A549 treated with Mapracorat at 1 μM for 4 hours (cell line): ENCODE measurements around the gene EMC9. TPM values are rescaled to one million over a fixed set of nuclear protein-coding genes. Genes with fewer than 3 reads are reported as not detected.

ENCODE experiments used
- total RNA-seq: library from RNA; stranded (reverse); fragments of 200-300 nt; extraction: Qiagen RNA extraction; gene quantifications from 5 replicates; pipeline ENCODE4 v1.2.3, GENCODE V29; 2022

The EMC9 gene
- total RNA-seq: 45.7 to 62.3 TPM (median 60.1 TPM) in 5 replicates

GRCh38 chr14:24141097-24141880, at the start of gene EMC9:
TSS of gene EMC9 (minus strand) at chr14:24141591. CDS start at chr14:24141304, 287 bp downstream.

GRCh38 chr14:24188251-24189058, 47.1 kb upstream of the EMC9 start, which contains the start of gene IPO4:
TSS of gene IPO4 (minus strand) at chr14:24188816. CDS start at chr14:24188787, 29 bp downstream.

GRCh38 chr14:24171422-24172260, 30.2 kb upstream of the EMC9 start, which contains the start of gene REC8:
TSS of gene REC8 (plus strand) at chr14:24172080. CDS start at chr14:24172553, 473 bp downstream.

GRCh38 chr14:24160850-24161804, 19.7 kb upstream of the EMC9 start, which contains the start of gene IRF9:
TSS of gene IRF9 (plus strand) at chr14:24161265. CDS start at chr14:24162145, 880 bp downstream.

GRCh38 chr14:24146978-24147760, 5.8 kb upstream of the EMC9 start, which contains the start of gene RNF31:
TSS of gene RNF31 (plus strand) at chr14:24147498. CDS start at chr14:24147699, 201 bp downstream.

GRCh38 chr14:24146453-24146977, 5.1 kb upstream of the EMC9 start, which contains the start of gene PSME2:
TSS of gene PSME2 (minus strand) at chr14:24146610. CDS start at chr14:24146581, 29 bp downstream.

GRCh38 chr14:24135834-24136683, 5.3 kb downstream of the EMC9 start, which contains the start of gene PSME1:
TSS of gene PSME1 (plus strand) at chr14:24136194. CDS start at chr14:24136263, 69 bp downstream.

GRCh38 chr14:24130380-24130716, 11.0 kb downstream of the EMC9 start, which contains the start of gene FITM1:
TSS of gene FITM1 (plus strand) at chr14:24130659. CDS start at chr14:24131564, 905 bp downstream.

GRCh38 chr14:24114532-24115421, 26.6 kb downstream of the EMC9 start, which contains the start of the genes DCAF11 and NRL:
TSS of gene DCAF11 (plus strand) at chr14:24114777. CDS start at chr14:24115595, 818 bp downstream.
TSS of gene NRL (minus strand) at chr14:24114949. CDS start at chr14:24082848, 32,101 bp downstream.

GRCh38 chr14:24093901-24094840, 47.2 kb downstream of the EMC9 start, which contains the start of gene PCK2:
TSS of gene PCK2 (plus strand) at chr14:24094311. CDS start at chr14:24094406, 95 bp downstream.

Other genes with a start within 250 kb of the EMC9 start
- gene DHRS4, start 187.8 kb downstream of the EMC9 start, total RNA-seq: 42.8 to 50.0 TPM (median 43.6 TPM) in 5 replicates
- 25.5 to 34.0 TPM (median 29.6 TPM) in 5 replicates for gene DHRS4L2, start 152.7 kb downstream of the EMC9 start, total RNA-seq
- 0.35 to 0.74 TPM (median 0.53 TPM) in 5 replicates for gene CARMIL3, start 89.6 kb downstream of the EMC9 start, total RNA-seq
- gene CPNE6, start 70.0 kb downstream of the EMC9 start, total RNA-seq: not detected in 5 replicates
- gene PCK2, start 47.3 kb downstream of the EMC9 start, total RNA-seq: 15.0 to 21.2 TPM (median 19.3 TPM) in 5 replicates
- 20.8 to 22.4 TPM (median 21.9 TPM) in 5 replicates for gene DCAF11, start 26.8 kb downstream of the EMC9 start, total RNA-seq
- 0.56 to 1.1 TPM (median 0.84 TPM) in 5 replicates for gene NRL, start 26.6 kb downstream of the EMC9 start, total RNA-seq
- gene FITM1, start 10.9 kb downstream of the EMC9 start, total RNA-seq: 0.13 to 0.19 TPM in 2 of 5 replicates, not detected in the others
- 159 to 187 TPM (median 162 TPM) in 5 replicates for gene PSME1, start 5.4 kb downstream of the EMC9 start, total RNA-seq
- gene PSME2, start 5.0 kb upstream of the EMC9 start, total RNA-seq: 151 to 185 TPM (median 159 TPM) in 5 replicates
- gene RNF31, start 5.9 kb upstream of the EMC9 start, total RNA-seq: 19.9 to 35.1 TPM (median 34.3 TPM) in 5 replicates
- gene IRF9, start 19.7 kb upstream of the EMC9 start, total RNA-seq: 16.8 to 21.0 TPM (median 17.7 TPM) in 5 replicates
- 3.3 to 6.5 TPM (median 5.3 TPM) in 5 replicates for gene REC8, start 30.5 kb upstream of the EMC9 start, total RNA-seq
- 72.5 to 89.6 TPM (median 84.6 TPM) in 5 replicates for gene IPO4, start 47.2 kb upstream of the EMC9 start, total RNA-seq
- gene TM9SF1, start 53.9 kb upstream of the EMC9 start, total RNA-seq: 58.4 to 64.8 TPM (median 63.8 TPM) in 5 replicates
- gene TSSK4, start 64.1 kb upstream of the EMC9 start, total RNA-seq: not detected in 5 replicates
- 75.9 to 98.1 TPM (median 81.6 TPM) in 5 replicates for gene CHMP4A, start 71.9 kb upstream of the EMC9 start, total RNA-seq
- 29.1 to 34.2 TPM (median 30.7 TPM) in 5 replicates for gene MDP1, start 74.5 kb upstream of the EMC9 start, total RNA-seq
- 450 to 490 TPM (median 458 TPM) in 5 replicates for gene NEDD8, start 90.8 kb upstream of the EMC9 start, total RNA-seq
- gene GMPR2, start 91.3 kb upstream of the EMC9 start, total RNA-seq: 54.1 to 66.3 TPM (median 57.2 TPM) in 5 replicates
- gene TINF2, start 101.0 kb upstream of the EMC9 start, total RNA-seq: 34.4 to 39.3 TPM (median 36.4 TPM) in 5 replicates
- 0.89 to 1.9 TPM (median 1.4 TPM) in 5 replicates for gene TGM1, start 121.6 kb upstream of the EMC9 start, total RNA-seq
- 15.5 to 19.8 TPM (median 17.5 TPM) in 5 replicates for gene RABGGTA, start 130.0 kb upstream of the EMC9 start, total RNA-seq
- gene DHRS1, start 158.2 kb upstream of the EMC9 start, total RNA-seq: 10.4 to 14.5 TPM (median 11.6 TPM) in 5 replicates
- gene NOP9, start 158.3 kb upstream of the EMC9 start, total RNA-seq: 13.5 to 16.8 TPM (median 15.9 TPM) in 5 replicates
- 0.08 to 0.24 TPM (median 0.17 TPM) in 5 replicates for gene CIDEB, start 166.4 kb upstream of the EMC9 start, total RNA-seq
- gene LTB4R2, start 168.5 kb upstream of the EMC9 start, total RNA-seq: 2.1 to 5.7 TPM (median 4.5 TPM) in 5 replicates
- gene LTB4R, start 169.9 kb upstream of the EMC9 start, total RNA-seq: 4.4 to 7.8 TPM (median 5.9 TPM) in 5 replicates
- not detected in 5 replicates for gene ADCY4, start 193.5 kb upstream of the EMC9 start, total RNA-seq
- not detected in 5 replicates for gene RIPK3, start 198.4 kb upstream of the EMC9 start, total RNA-seq
- gene NFATC4, start 226.6 kb upstream of the EMC9 start, total RNA-seq: 0.16 to 0.42 TPM (median 0.18 TPM) in 5 replicates